ENCODE results near the gene ARHGAP23.

The ARHGAP23 gene

DNA sequence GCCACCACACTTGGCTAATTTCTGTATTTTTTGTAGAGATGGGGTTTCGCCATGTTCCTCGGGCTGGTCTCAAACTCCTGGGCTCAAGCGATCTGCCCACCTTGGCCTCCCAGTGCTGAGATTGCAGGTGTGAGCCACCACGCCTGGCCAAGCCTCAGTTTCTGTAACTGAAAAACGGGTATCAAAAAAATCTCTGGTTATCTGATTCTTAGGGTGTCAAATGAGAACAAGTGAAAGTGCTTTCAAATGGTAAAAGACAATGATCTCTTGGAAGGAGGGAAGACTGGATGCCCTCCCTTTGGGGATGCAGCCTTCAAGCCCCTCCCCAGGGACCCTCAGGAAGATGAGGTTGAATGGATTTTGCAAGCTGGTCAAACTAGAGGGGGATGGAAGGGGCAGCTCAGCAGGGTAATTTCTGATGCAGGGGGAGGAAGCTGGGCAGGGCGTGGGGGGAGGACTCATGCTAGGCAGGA, 22.3 kb downstream of the ARHGAP23 start:
- H3K4me2 ChIP-seq (ENCODE audit: low read depth, low read length, poor library complexity, severe bottlenecking), result no peak overlapping the region
- H3K36me3 ChIP-seq (ENCODE audit: low read length), result no peaks in the 10 kb centered on the region
- no peak overlapping the region for H3K4me3 ChIP-seq (ENCODE audit: insufficient read depth, low read length, poor library complexity, severe bottlenecking)
- no peaks in the 10 kb centered on the region for H4K20me1 ChIP-seq (ENCODE audit: low read depth, low read length)
- no peak overlapping the region for H3K27ac ChIP-seq (ENCODE audit: low read depth, low read length)
- TF ChIP-seq, protein P1, sequence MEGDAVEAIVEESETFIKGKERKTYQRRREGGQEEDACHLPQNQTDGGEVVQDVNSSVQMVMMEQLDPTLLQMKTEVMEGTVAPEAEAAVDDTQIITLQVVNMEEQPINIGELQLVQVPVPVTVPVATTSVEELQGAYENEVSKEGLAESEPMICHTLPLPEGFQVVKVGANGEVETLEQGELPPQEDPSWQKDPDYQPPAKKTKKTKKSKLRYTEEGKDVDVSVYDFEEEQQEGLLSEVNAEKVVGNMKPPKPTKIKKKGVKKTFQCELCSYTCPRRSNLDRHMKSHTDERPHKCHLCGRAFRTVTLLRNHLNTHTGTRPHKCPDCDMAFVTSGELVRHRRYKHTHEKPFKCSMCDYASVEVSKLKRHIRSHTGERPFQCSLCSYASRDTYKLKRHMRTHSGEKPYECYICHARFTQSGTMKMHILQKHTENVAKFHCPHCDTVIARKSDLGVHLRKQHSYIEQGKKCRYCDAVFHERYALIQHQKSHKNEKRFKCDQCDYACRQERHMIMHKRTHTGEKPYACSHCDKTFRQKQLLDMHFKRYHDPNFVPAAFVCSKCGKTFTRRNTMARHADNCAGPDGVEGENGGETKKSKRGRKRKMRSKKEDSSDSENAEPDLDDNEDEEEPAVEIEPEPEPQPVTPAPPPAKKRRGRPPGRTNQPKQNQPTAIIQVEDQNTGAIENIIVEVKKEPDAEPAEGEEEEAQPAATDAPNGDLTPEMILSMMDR (IDR thresholded peaks at IDR 0.05; ENCODE audit: insufficient read depth, low read length, poor library complexity, severe bottlenecking), result no peak
- no peak for TF ChIP-seq EZH2phosphoT487 (conservative IDR thresholded peaks at IDR 0.05; ENCODE audit: low read length)
- no peak overlapping the region for H2AFZ ChIP-seq (ENCODE audit: low read depth, low read length, severe bottlenecking)
- no peaks in the 10 kb centered on the region for H3F3A ChIP-seq (ENCODE audit: insufficient read depth)
- no peaks in the 10 kb centered on the region for H3K9me3 ChIP-seq (ENCODE audit: insufficient read depth, low read length)
- H3K9me2 ChIP-seq (replicated peaks; ENCODE audit: insufficient read depth, low read length), result no peaks in the 10 kb centered on the region
- H3K9ac ChIP-seq (ENCODE audit: low read length), result no peak overlapping the region
- no peaks in the 10 kb centered on the region for H3K27me3 ChIP-seq (ENCODE audit: low read length)
- H3K79me2 ChIP-seq (ENCODE audit: insufficient read depth, low read length), result no peaks in the 10 kb centered on the region

DNA sequence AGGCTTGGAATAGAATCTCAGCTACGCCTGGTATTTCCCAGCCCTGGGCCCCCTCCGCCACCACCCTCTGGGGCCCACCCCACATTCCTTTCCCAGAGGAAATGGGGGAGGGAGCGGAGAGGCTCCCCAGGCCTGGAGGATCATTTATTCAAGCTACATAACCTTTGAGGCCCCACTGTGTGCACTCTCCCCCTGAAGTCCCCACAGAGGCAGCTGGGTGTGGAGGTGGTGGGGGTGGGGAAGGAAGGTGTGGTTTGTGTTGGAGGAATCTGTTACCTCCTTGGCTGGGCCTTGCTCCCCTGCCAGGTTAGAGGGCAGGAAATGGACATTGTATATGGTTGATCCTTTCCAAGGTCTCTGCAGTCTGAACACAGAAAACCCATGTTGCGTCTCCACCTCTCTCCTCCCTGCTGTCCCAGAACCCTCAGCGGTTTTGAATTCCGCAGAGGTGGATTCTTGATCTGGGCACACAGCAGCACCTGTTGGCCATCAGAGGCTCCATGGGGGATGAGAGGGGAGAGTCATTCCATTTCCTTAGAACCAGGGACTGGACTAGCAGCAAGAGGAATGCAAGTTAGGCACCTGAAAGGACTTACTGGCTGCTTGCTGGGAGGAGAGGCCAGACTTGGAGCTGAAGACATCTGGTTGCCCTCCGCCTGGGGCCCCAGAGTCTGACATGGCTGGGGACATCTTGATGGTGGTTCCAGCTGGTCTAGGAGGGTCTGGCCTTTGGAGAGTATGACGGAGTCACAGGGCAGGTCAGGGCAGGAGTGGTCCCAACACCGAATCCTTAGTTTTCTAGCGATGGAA, 23.0 kb downstream of the ARHGAP23 start:
- no peaks in the 10 kb centered on the region for H3K79me2 ChIP-seq (ENCODE audit: insufficient read depth, low read length)
- H4K20me1 ChIP-seq (ENCODE audit: low read depth, low read length), result no peaks in the 10 kb centered on the region
- TF ChIP-seq EZH2phosphoT487 (conservative IDR thresholded peaks at IDR 0.05; ENCODE audit: low read length), result no peak
- TF ChIP-seq, protein P1 (IDR thresholded peaks at IDR 0.05; ENCODE audit: insufficient read depth, low read length, poor library complexity, severe bottlenecking), result no peak
- no peak overlapping the region for H2AFZ ChIP-seq (ENCODE audit: low read depth, low read length, severe bottlenecking)
- H3K9me2 ChIP-seq (replicated peaks; ENCODE audit: insufficient read depth, low read length), result no peaks in the 10 kb centered on the region
- no peaks in the 10 kb centered on the region for H3K36me3 ChIP-seq (ENCODE audit: low read length)
- no peak overlapping the region for H3K4me2 ChIP-seq (ENCODE audit: low read depth, low read length, poor library complexity, severe bottlenecking)
- H3K9ac ChIP-seq (ENCODE audit: low read length), result no peak overlapping the region
- H3K27ac ChIP-seq (ENCODE audit: low read depth, low read length), result no peak overlapping the region
- H3K9me3 ChIP-seq (ENCODE audit: insufficient read depth, low read length), result no peaks in the 10 kb centered on the region
- H3K4me3 ChIP-seq (ENCODE audit: insufficient read depth, low read length, poor library complexity, severe bottlenecking), result no peak overlapping the region
- no peaks in the 10 kb centered on the region for H3F3A ChIP-seq (ENCODE audit: insufficient read depth)
- H3K27me3 ChIP-seq (ENCODE audit: low read length), result no peaks in the 10 kb centered on the region

DNA sequence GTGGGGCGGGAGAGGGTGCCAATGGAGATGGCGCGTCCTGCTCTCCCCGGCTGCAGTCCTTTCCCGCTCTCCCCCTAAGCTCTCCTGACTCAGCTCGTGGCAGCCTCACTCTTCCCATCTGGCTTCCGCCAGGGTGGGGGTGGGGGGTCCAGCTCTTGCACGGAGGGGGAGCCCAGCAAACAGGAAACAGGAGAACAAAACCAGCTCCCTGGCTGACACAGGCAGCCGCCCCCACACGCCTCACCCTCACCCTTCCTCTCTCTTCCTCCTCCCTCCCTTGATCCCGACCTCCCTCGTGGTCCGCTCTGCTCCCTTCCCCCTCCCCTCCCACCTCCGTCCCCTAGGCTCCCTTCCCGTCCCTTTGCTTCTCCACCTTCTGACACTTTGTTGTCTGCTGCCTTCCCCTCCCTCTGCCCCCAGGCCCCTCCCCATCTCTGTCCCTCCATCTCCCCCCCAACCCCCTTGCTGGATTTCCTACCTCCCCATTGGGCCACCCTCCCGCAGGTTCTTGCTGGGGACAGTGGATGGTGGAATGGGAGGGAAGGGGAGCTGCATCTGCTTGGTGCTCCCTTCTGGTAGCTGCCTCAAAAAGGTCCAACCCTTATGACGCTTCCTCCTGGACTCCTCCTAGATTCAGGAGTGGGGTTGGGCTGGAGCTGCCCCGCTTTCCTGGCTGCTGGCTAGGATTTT, 23.7 kb downstream of the ARHGAP23 start:
- H3K27me3 ChIP-seq (ENCODE audit: low read length), result no peaks in the 10 kb centered on the region
- no peaks in the 10 kb centered on the region for H3K9me2 ChIP-seq (replicated peaks; ENCODE audit: insufficient read depth, low read length)
- TF ChIP-seq EZH2phosphoT487 (conservative IDR thresholded peaks at IDR 0.05; ENCODE audit: low read length), result no peak
- TF ChIP-seq, protein P1 (IDR thresholded peaks at IDR 0.05; ENCODE audit: insufficient read depth, low read length, poor library complexity, severe bottlenecking), result no peak
- H3K9me3 ChIP-seq (ENCODE audit: insufficient read depth, low read length), result no peaks in the 10 kb centered on the region
- H3F3A ChIP-seq (ENCODE audit: insufficient read depth), result no peaks in the 10 kb centered on the region
- H3K79me2 ChIP-seq (ENCODE audit: insufficient read depth, low read length), result no peaks in the 10 kb centered on the region
- no peak overlapping the region for H2AFZ ChIP-seq (ENCODE audit: low read depth, low read length, severe bottlenecking)
- H3K9ac ChIP-seq (ENCODE audit: low read length), result no peak overlapping the region
- H4K20me1 ChIP-seq (ENCODE audit: low read depth, low read length), result no peaks in the 10 kb centered on the region
- H3K36me3 ChIP-seq (ENCODE audit: low read length), result no peaks in the 10 kb centered on the region
- no peak overlapping the region for H3K4me3 ChIP-seq (ENCODE audit: insufficient read depth, low read length, poor library complexity, severe bottlenecking)
- H3K27ac ChIP-seq (ENCODE audit: low read depth, low read length), result no peak overlapping the region
- no peak overlapping the region for H3K4me2 ChIP-seq (ENCODE audit: low read depth, low read length, poor library complexity, severe bottlenecking)
